Measurements from ENCODE around the gene TNFRSF14.

TNFRSF14 gene

GRCh38 chr1:2522230-2522629, 33.9 kb upstream of the TNFRSF14 start:
- no peak overlapping the region for H3K27ac ChIP-seq
- H3K4me3 ChIP-seq = no peak overlapping the region

GRCh38 chr1:2523191-2523890, 32.8 kb upstream of the TNFRSF14 start:
- Histone ChIP-seq H3K4me3 (no peak overlapping the region), H3K27ac (peak overlapping the region in 6 of 21 experiments; percentile 13 to 90 (median 72))

- H3K27ac ChIP-seq = peak overlapping the region in 7 of 21 experiments; percentile 10 to 90 (median 71)
These were observed 32.1 kb upstream of the TNFRSF14 start for GRCh38 chr1:2523891-2524609.

GRCh38 chr1:2525572-2525919, 30.6 kb upstream of the TNFRSF14 start:
- H3K27ac ChIP-seq = peak overlapping the region in 20 of 21 experiments; percentile 65 to 91 (median 84)
- peak overlapping the region; percentile 88 to 96 (median 94) for H3K4me3 ChIP-seq

More at GRCh38 chr1:2523891-2524609, 32.1 kb upstream of the TNFRSF14 start:
- no peak overlapping the region for H3K4me3 ChIP-seq

GRCh38 chr1:2525920-2526823, 30.0 kb upstream of the TNFRSF14 start, which contains the start of gene PANK4:
Gene PANK4 (minus strand): TSS chr1:2526596. CDS start chr1:2526587, 9 bp downstream.
- Histone ChIP-seq H3K27ac (peak within 1 kb of the TSS; percentile 44 to 91 (median 84)), H3K4me3 (peak within 1 kb of the TSS; percentile 88 to 96 (median 94))

GRCh38 chr1:2526824-2527555, 29.2 kb upstream of the TNFRSF14 start:
- H3K27ac ChIP-seq = peak overlapping the region in 19 of 21 experiments; percentile 28 to 91 (median 81)

GRCh38 chr1:2527556-2527860, 28.7 kb upstream of the TNFRSF14 start:
- H3K4me3 ChIP-seq = no peak overlapping the region
- peak overlapping the region in 12 of 21 experiments; percentile 28 to 91 (median 82) for H3K27ac ChIP-seq

More at GRCh38 chr1:2526824-2527555, 29.2 kb upstream of the TNFRSF14 start:
- peak overlapping the region; percentile 88 to 96 (median 94) for H3K4me3 ChIP-seq

- no peak overlapping the region for H3K4me3 ChIP-seq
These were observed 28.2 kb upstream of the TNFRSF14 start for GRCh38 chr1:2528016-2528415.

GRCh38 chr1:2528611-2528965, 27.6 kb upstream of the TNFRSF14 start:
- Histone ChIP-seq H3K27ac (peak overlapping the region in 6 of 21 experiments; percentile 14 to 60 (median 38)), H3K4me3 (peak overlapping the region in 1 of 7 experiments; percentile 35)

More at GRCh38 chr1:2528016-2528415, 28.2 kb upstream of the TNFRSF14 start:
- H3K27ac ChIP-seq = peak overlapping the region in 7 of 21 experiments; percentile 28 to 85 (median 60)

GRCh38 chr1:2528966-2529783, 27.0 kb upstream of the TNFRSF14 start:
- H3K27ac ChIP-seq = peak overlapping the region in 7 of 21 experiments; percentile 14 to 68 (median 51)

GRCh38 chr1:2529784-2530512, 26.2 kb upstream of the TNFRSF14 start, which contains the start of gene HES5:
Gene HES5 (minus strand): TSS chr1:2530263. CDS start chr1:2530164, 99 bp downstream.
- H3K27ac ChIP-seq = peak within 1 kb of the TSS in 10 of 21 experiments; percentile 7 to 68 (median 40)

More at GRCh38 chr1:2528966-2529783, 27.0 kb upstream of the TNFRSF14 start:
- peak overlapping the region; percentile 11 to 35 (median 25) for H3K4me3 ChIP-seq

GRCh38 chr1:2530513-2531361, 25.4 kb upstream of the TNFRSF14 start:
- Histone ChIP-seq H3K4me3 (peak overlapping the region in 6 of 7 experiments; percentile 11 to 35 (median 26)), H3K27ac (peak overlapping the region in 9 of 21 experiments; percentile 7 to 68 (median 33))

More at GRCh38 chr1:2529784-2530512, 26.2 kb upstream of the TNFRSF14 start, which contains the start of gene HES5:
- peak within 1 kb of the TSS; percentile 11 to 35 (median 25) for H3K4me3 ChIP-seq

- Histone ChIP-seq H3K27ac (peak overlapping the region in 9 of 21 experiments; percentile 1 to 83 (median 41)), H3K4me3 (no peak overlapping the region)
These were observed 23.5 kb upstream of the TNFRSF14 start for GRCh38 chr1:2532485-2533160.

GRCh38 chr1:2533365-2533764, 22.8 kb upstream of the TNFRSF14 start:
- no peak overlapping the region for H3K4me3 ChIP-seq
- H3K27ac ChIP-seq = peak overlapping the region in 6 of 21 experiments; percentile 1 to 83 (median 30)

GRCh38 chr1:2534315-2534686, 21.9 kb upstream of the TNFRSF14 start:
- peak overlapping the region in 6 of 21 experiments; percentile 4 to 83 (median 28) for H3K27ac ChIP-seq
- no peak overlapping the region for H3K4me3 ChIP-seq

Measured in skin epidermis (tissue), 12 donors.